Hepatocyte (in vitro differentiated cells): Measurements from ENCODE around the gene FBXL17. TPM values are rescaled to one million over a fixed set of nuclear protein-coding genes. Genes with fewer than 3 reads are reported as not detected.

Experiments used
- DNase-seq: peaks from one replicate; pipeline ENCODE4 v3.0.0-alpha.2; 2016; ENCODE audit warnings: low spot score
- H2AFZ ChIP-seq: fragments of 200-600 bp; sonication (generic); 2 replicates; pipeline ENCODE4 v1.6.0; 2016; ENCODE audit warnings: antibody characterized with exemption, mild to moderate bottlenecking
- H3K27ac ChIP-seq: fragments of 200-600 bp; sonication (generic); 2 replicates; pipeline ENCODE4 v1.5.1; 2016; ENCODE audit warnings: mild to moderate bottlenecking
- H3K27me3 ChIP-seq: fragments of 200-600 bp; sonication (generic); 2 replicates; pipeline ENCODE4 v1.6.1; 2016
- H3K36me3 ChIP-seq: fragments of 200-600 bp; sonication (generic); replicated peaks from 2 replicates; pipeline ENCODE4 v1.5.1; 2016; ENCODE audit warnings: low read depth; ENCODE audit not compliant: insufficient read depth
- H3K4me1 ChIP-seq: fragments of 200-600 bp; sonication (generic); 2 replicates; pipeline ENCODE4 v1.5.1; 2016; ENCODE audit warnings: mild to moderate bottlenecking, moderate library complexity; ENCODE audit not compliant: insufficient read depth
- H3K4me2 ChIP-seq: fragments of 200-600 bp; sonication (generic); 2 replicates; pipeline ENCODE4 v1.6.0; 2016
- H3K4me3 ChIP-seq: fragments of 200-600 bp; sonication (generic); 2 replicates; pipeline ENCODE4 v1.5.1; 2016; ENCODE audit warnings: mild to moderate bottlenecking
- H3K79me2 ChIP-seq: fragments of 200-600 bp; sonication (generic); 2 replicates; pipeline ENCODE4 v1.6.0; 2017; ENCODE audit warnings: mild to moderate bottlenecking
- H3K9me2 ChIP-seq: fragments of 200-600 bp; sonication (generic); replicated peaks from 2 replicates; pipeline ENCODE4 v1.6.0; 2017; ENCODE audit warnings: mild to moderate bottlenecking; ENCODE audit not compliant: insufficient read depth
- H3K9me3 ChIP-seq: fragments of 200-600 bp; sonication (generic); 2 replicates; pipeline ENCODE4 v1.5.1; 2016; ENCODE audit warnings: low read depth, mild to moderate bottlenecking
- H4K20me1 ChIP-seq: fragments of 200-600 bp; sonication (generic); 2 replicates; pipeline ENCODE4 v1.6.0; 2016; ENCODE audit warnings: mild to moderate bottlenecking; ENCODE audit not compliant: insufficient read depth, poor library complexity, severe bottlenecking
- EZH2 ChIP-seq: fragments of 200-600 bp; sonication (generic); IDR thresholded peaks from 2 replicates; pipeline ENCODE4 v1.6.1; 2016; ENCODE audit warnings: antibody characterized with exemption, mild to moderate bottlenecking, borderline replicate concordance
- EZH2phosphoT487 ChIP-seq: fragments of 200-600 bp; sonication (generic); IDR thresholded peaks from one replicate; pipeline ENCODE4 v1.6.1; 2018; ENCODE audit warnings: antibody characterized with exemption, mild to moderate bottlenecking, low read depth, moderate library complexity; ENCODE audit not compliant: unreplicated experiment, severe bottlenecking
- WGBS: methylation state at CpG from one replicate; pipeline ENCODE4 v1.1.6; 2016; ENCODE audit warnings: low lambda C conversion rate; ENCODE audit errors: missing lambda C conversion rate; 5-methylcytosine and 5-hydroxymethylcytosine counted together
- polyA plus RNA-seq: library from polyadenylated mRNA; unstranded; fragments of >200 nt; fragmentation: Nextera tagmentation; extraction: Ambion mirVana; gene quantifications from 2 replicates; pipeline ENCODE4 v1.2.1, GENCODE V29; 2016
- total RNA-seq: library from RNA; depleted of rRNA; stranded (reverse); fragments of >200 nt; gene quantifications from 2 replicates; pipeline ENCODE4 v1.2.3, GENCODE V29; 2014
- TF ChIP-seq, protein P1 (sequence below): fragments of 200-600 bp; sonication (generic); IDR thresholded peaks from 2 replicates; pipeline ENCODE4 v1.5.1; 2016; ENCODE audit warnings: antibody characterized with exemption, mild to moderate bottlenecking; ENCODE audit not compliant: poor library complexity

The FBXL17 gene
- total and polyA plus RNA-seq, 2 experiments from 2014 or later, result 12.5 to 18.2 TPM

DNA sequence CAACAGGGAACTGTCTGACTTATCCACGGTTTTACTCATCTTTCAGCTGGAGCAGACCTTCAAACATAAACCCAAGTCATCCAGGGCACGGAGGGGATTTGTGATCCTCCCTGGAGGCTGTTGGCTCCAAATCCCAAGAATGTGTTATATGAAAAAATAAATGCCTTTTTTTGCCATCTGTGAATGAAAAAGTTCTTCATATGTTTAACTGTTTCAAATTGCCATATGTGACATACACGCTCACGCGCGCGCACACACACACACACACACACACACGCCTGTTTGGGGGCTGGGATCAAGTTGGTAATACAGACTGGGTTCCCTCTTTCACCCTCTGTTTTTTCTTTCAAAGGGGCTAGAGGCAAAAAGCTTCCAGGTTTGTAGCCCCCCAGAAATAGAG is 546.8 kb downstream of the FBXL17 start:
- no peak for DNase-seq
- Histone ChIP-seq H3K27ac (no peak overlapping the region), H3K9me3 (no peaks in the 10 kb centered on the region), H3K4me2 (no peak overlapping the region), H3K4me1 (no peaks in the 10 kb centered on the region), H3K4me3 (no peak overlapping the region), H2AFZ (no peak overlapping the region), H3K9me2 (no peaks in the 10 kb centered on the region), H3K36me3 (no peaks in the 10 kb centered on the region), H3K27me3 (no peaks in the 10 kb centered on the region), H3K79me2 (no peaks in the 10 kb centered on the region), H4K20me1 (no peaks in the 10 kb centered on the region)
- TF ChIP-seq, protein P1, sequence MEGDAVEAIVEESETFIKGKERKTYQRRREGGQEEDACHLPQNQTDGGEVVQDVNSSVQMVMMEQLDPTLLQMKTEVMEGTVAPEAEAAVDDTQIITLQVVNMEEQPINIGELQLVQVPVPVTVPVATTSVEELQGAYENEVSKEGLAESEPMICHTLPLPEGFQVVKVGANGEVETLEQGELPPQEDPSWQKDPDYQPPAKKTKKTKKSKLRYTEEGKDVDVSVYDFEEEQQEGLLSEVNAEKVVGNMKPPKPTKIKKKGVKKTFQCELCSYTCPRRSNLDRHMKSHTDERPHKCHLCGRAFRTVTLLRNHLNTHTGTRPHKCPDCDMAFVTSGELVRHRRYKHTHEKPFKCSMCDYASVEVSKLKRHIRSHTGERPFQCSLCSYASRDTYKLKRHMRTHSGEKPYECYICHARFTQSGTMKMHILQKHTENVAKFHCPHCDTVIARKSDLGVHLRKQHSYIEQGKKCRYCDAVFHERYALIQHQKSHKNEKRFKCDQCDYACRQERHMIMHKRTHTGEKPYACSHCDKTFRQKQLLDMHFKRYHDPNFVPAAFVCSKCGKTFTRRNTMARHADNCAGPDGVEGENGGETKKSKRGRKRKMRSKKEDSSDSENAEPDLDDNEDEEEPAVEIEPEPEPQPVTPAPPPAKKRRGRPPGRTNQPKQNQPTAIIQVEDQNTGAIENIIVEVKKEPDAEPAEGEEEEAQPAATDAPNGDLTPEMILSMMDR, result no peak
- TF ChIP-seq EZH2 (no peak), EZH2phosphoT487 (no peak)
- 93% methylated on average over 8 of the region's 8 CpGs for WGBS

DNA sequence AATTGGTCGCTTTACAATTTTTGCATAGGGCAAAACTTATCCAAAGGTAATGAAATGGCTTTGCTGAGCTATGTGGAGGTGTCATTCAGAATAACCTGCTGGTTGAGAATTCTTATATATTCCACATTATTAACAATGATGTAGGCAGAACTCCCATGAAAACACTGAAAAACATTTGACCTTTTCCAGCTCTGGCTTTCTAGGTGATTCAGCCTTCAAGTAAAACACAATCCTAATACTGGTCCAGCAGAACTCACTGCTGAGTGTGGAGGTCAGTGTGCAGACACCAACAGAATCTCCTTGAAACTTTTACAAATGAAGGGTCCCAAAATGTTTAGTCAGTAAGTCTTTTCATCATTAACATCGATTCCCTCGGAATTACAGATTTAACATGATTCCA is 549.2 kb downstream of the FBXL17 start:
- Histone ChIP-seq H4K20me1 (no peaks in the 10 kb centered on the region), H3K9me3 (no peaks in the 10 kb centered on the region), H3K4me3 (no peak overlapping the region), H3K9me2 (no peaks in the 10 kb centered on the region), H2AFZ (no peak overlapping the region), H3K4me1 (no peaks in the 10 kb centered on the region), H3K4me2 (no peak overlapping the region), H3K79me2 (no peaks in the 10 kb centered on the region), H3K27me3 (no peaks in the 10 kb centered on the region), H3K27ac (peak overlapping the region; percentile 43), H3K36me3 (no peaks in the 10 kb centered on the region)
- no peak for TF ChIP-seq EZH2phosphoT487
- no peak for TF ChIP-seq EZH2
- TF ChIP-seq, protein P1, result no peak
- 93% methylated on average over 3 of the region's 3 CpGs for WGBS
- DNase-seq, result no peak

DNA sequence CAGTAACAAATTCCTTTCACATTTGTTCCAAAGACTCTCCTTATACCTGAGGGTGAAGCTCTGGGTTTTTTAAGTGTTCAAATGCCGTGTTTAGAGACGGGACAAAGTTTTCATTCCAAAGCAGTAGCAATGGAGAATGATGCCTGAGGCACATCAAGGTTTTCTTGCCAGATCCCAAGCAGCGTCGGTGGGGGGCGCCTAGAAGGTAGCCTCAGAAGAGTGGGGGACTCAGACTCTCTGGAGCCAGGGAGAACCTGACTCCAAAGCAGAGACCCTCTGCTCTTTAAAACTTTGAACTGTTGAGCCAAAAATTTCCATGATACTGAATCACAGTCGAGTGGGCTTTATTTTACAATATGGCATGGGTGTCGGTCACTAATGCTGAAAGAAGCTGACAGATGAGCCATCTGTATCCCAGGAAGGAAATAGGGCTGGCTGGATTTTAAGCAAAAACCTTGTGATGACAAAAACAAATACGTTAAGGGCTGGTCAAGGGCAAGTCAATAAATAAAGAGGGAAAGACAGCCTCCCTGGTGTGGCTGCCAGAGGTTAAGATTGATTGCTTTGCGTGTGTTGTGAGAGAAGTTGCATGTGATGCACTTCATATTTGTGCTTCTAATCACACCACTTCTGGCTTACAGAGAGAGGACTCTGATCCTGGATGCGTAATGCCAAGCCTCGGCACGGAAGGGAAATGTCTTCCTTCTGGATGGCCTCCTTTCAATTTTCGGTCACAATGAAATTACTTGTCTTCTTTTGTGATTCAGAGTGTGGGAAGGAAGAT is 550.1 kb downstream of the FBXL17 start:
- Histone ChIP-seq H4K20me1 (no peaks in the 10 kb centered on the region), H3K4me1 (no peaks in the 10 kb centered on the region), H3K36me3 (no peaks in the 10 kb centered on the region), H3K9me3 (no peaks in the 10 kb centered on the region), H2AFZ (no peak overlapping the region), H3K9me2 (no peaks in the 10 kb centered on the region), H3K4me2 (no peak overlapping the region), H3K27ac (peak overlapping the region; percentile 43), H3K4me3 (no peak overlapping the region), H3K79me2 (no peaks in the 10 kb centered on the region), H3K27me3 (no peaks in the 10 kb centered on the region)
- peak; percentile 38 for DNase-seq
- 67% methylated on average over 13 of the region's 13 CpGs for WGBS
- TF ChIP-seq, protein P1, result no peak
- TF ChIP-seq EZH2phosphoT487 (no peak), EZH2 (no peak)
